Esophagus muscularis mucosa (tissue), 4 donors: Measurements from ENCODE around the gene ABHD6.

Source experiments
- CTCF ChIP-seq, 3 experiments: fragments of 200-600 bp in 2 of 3; fragments of 450-650 bp in 1 of 3; sonication (generic) in 2 of 3; IDR thresholded peaks; one replicate each; pipeline ENCODE4 v1.5.1; 2017 to 2019; ENCODE audit warnings: antibody characterized with exemption in 3 of 3, mild to moderate bottlenecking in 2 of 3, moderate library complexity in 1 of 3
- EP300 ChIP-seq: sonication (generic); formaldehyde crosslinking; IDR thresholded peaks from one replicate; pipeline ENCODE4 v1.6.1; 2017; ENCODE audit warnings: antibody characterized with exemption
- POLR2A ChIP-seq: fragments of 450-650 bp; IDR thresholded peaks from one replicate; pipeline ENCODE4 v1.6.1; 2017; ENCODE audit warnings: antibody characterized with exemption, moderate library complexity, mild to moderate bottlenecking, low read depth
- POLR2AphosphoS5 ChIP-seq, 2 donors: sonication (generic); formaldehyde crosslinking; IDR thresholded peaks; one replicate each; pipeline ENCODE4 v1.6.1; 2017; ENCODE audit warnings: antibody characterized with exemption in 2 of 2

GRCh38 chr3:58218904-58219303 lies 18.7 kb upstream of the ABHD6 start:
- TF ChIP-seq POLR2A (no peak), CTCF (IDR thresholded peaks at IDR 0.05) (no peak), EP300 (no peak), POLR2AphosphoS5 (IDR thresholded peaks at IDR 0.05) (no peak)
